K562 (cell line): ENCODE data around the gene SGMS1. TPM values are rescaled to one million over a fixed set of nuclear protein-coding genes. Genes with fewer than 3 reads are reported as not detected.

Experiments used
- ATF4 ChIP-seq: fragments of 450-650 bp; formaldehyde crosslinking; IDR thresholded peaks from 2 replicates; pipeline ENCODE4 v1.4.0; 2022; ENCODE audit warnings: mild to moderate bottlenecking, moderate library complexity
- BMI1 ChIP-seq: fragments of 150-350 bp; IDR thresholded peaks from 2 replicates; pipeline ENCODE4 v1.6.1; 2014; ENCODE audit warnings: low read length
- CBX3 ChIP-seq, 2 experiments: IDR thresholded peaks; 1 replicate in 1 of 2; 2 replicates in 1 of 2; pipeline ENCODE4 v1.6.1; 2012; ENCODE audit warnings: inconsistent platforms in 2 of 2, low read length in 2 of 2, borderline replicate concordance in 1 of 2, control low read depth in 1 of 2
- E2F6 ChIP-seq, 2 experiments: IDR thresholded peaks; 2 replicates each; pipeline ENCODE4 v1.6.1; 2011; ENCODE audit warnings: borderline replicate concordance in 1 of 2, control low read depth in 1 of 2, low read depth in 1 of 2, low read length in 1 of 2, mild to moderate bottlenecking in 1 of 2, mixed read lengths in 1 of 2, moderate library complexity in 1 of 2; ENCODE audit not compliant: insufficient read depth in 1 of 2, insufficient read length in 1 of 2, poor library complexity in 1 of 2, severe bottlenecking in 1 of 2; ENCODE audit errors: extremely low read depth in 1 of 2
- FOS ChIP-seq: IDR thresholded peaks from 3 replicates; pipeline ENCODE4 v1.6.1; 2011; ENCODE audit not compliant: insufficient read length; ENCODE audit errors: extremely low read depth
- JUND ChIP-seq, 2 experiments: IDR thresholded peaks; 2 replicates in 1 of 2; 3 replicates in 1 of 2; pipeline ENCODE4 v1.6.1; 2011; ENCODE audit warnings: borderline replicate concordance in 2 of 2, low read depth in 2 of 2, low read length in 2 of 2, improper control_type of control experiment in 1 of 2, missing biosample characterization in 1 of 2, missing genetic modification characterization in 1 of 2, missing genetic modification reagents in 1 of 2
- KAT7 ChIP-seq: sonication (generic); formaldehyde crosslinking; IDR thresholded peaks from 2 replicates; pipeline ENCODE4 v1.8.0; 2022; ENCODE audit warnings: missing genetic modification reagents, mild to moderate bottlenecking, borderline replicate concordance
- KDM5B ChIP-seq: fragments of 200-600 bp; sonication (generic); IDR thresholded peaks from 2 replicates; pipeline ENCODE4 v1.6.1; 2012; ENCODE audit warnings: low read depth, mild to moderate bottlenecking, moderate library complexity, low read length, control low read depth, inconsistent platforms; ENCODE audit not compliant: insufficient replicate concordance
- MCM5 ChIP-seq: fragments of 450-650 bp; IDR thresholded peaks from 2 replicates; pipeline ENCODE4 v1.6.1; 2016; ENCODE audit warnings: low read depth
- MCM7 ChIP-seq, 2 experiments: fragments of 450-650 bp; IDR thresholded peaks; 2 replicates each; pipeline ENCODE4 v1.6.1; 2016 to 2018
- MXI1 ChIP-seq: IDR thresholded peaks from 2 replicates; pipeline ENCODE4 v1.6.1; 2011; ENCODE audit warnings: low read depth, mild to moderate bottlenecking, improper control_type of control experiment, low read length
- MYC ChIP-seq, 2 experiments: fragments of 250-450 bp in 1 of 2; sonication (Bioruptor Pico) in 1 of 2; IDR thresholded peaks; 2 replicates each; pipeline versions ENCODE4 v1.5.1 to v1.6.1; 2012 to 2021; ENCODE audit warnings: low read depth in 2 of 2, borderline replicate concordance in 1 of 2, improper control_type of control experiment in 1 of 2, low read length in 1 of 2, mild to moderate bottlenecking in 1 of 2, moderate library complexity in 1 of 2
- NR4A1 ChIP-seq, 2 experiments: fragments of 250-450 bp in 1 of 2; fragments of 450-650 bp in 1 of 2; sonication (Bioruptor Pico) in 1 of 2; IDR thresholded peaks; 2 replicates each; pipeline versions ENCODE4 v1.4.0 to v1.6.1; 2016 to 2020; ENCODE audit warnings: mild to moderate bottlenecking in 2 of 2, missing compliant biosample characterization in 1 of 2, missing genetic modification characterization in 1 of 2, moderate library complexity in 1 of 2
- PBX2 ChIP-seq, 2 experiments: IDR thresholded peaks in 1 of 2; conservative IDR thresholded peaks in 1 of 2; 2 replicates each; pipeline ENCODE4 v1.6.1; 2016; ENCODE audit warnings: low read depth in 2 of 2, mild to moderate bottlenecking in 1 of 2, missing compliant biosample characterization in 1 of 2, missing genetic modification characterization in 1 of 2, moderate library complexity in 1 of 2
- RAD21 ChIP-seq, 2 experiments: fragments of 250-450 bp in 1 of 2; fragments of 450-650 bp in 1 of 2; sonication (Bioruptor Pico) in 1 of 2; formaldehyde crosslinking in 1 of 2; IDR thresholded peaks in 1 of 2; conservative IDR thresholded peaks in 1 of 2; 2 replicates each; pipeline versions ENCODE4 v1.4.0 to v1.8.0; 2020 to 2022; ENCODE audit warnings: mild to moderate bottlenecking in 2 of 2, moderate library complexity in 1 of 2
- RCOR1 ChIP-seq, 2 experiments: IDR thresholded peaks; 2 replicates each; pipeline ENCODE4 v1.6.1; 2012; ENCODE audit warnings: low read depth in 2 of 2, low read length in 2 of 2, borderline replicate concordance in 1 of 2, improper control_type of control experiment in 1 of 2
- SMAD2 ChIP-seq: fragments of 150-350 bp; IDR thresholded peaks from 2 replicates; pipeline ENCODE4 v1.6.1; 2014; ENCODE audit warnings: low read depth, mild to moderate bottlenecking, low read length
- SMARCA4 ChIP-seq: fragments of 450-650 bp; IDR thresholded peaks from 2 replicates; pipeline ENCODE4 v1.6.1; 2016
- ZNF197 ChIP-seq: fragments of 200-800 bp; sonication (Bioruptor generic); IDR thresholded peaks from 2 replicates; pipeline ENCODE4 v1.6.1; 2016; ENCODE audit warnings: low read depth, missing genetic modification characterization, missing compliant biosample characterization
- ZNF551 ChIP-seq: fragments of 250-450 bp; sonication (Bioruptor Pico); IDR thresholded peaks from 2 replicates; pipeline ENCODE4 v1.5.0; 2021; ENCODE audit warnings: mild to moderate bottlenecking, moderate library complexity
- ZNF589 ChIP-seq: fragments of 200-800 bp; sonication (Bioruptor generic); IDR thresholded peaks from 2 replicates; pipeline ENCODE4 v1.6.1; 2016; ENCODE audit warnings: low read depth, missing genetic modification characterization, missing compliant biosample characterization
- polyA plus RNA-seq, 8 experiments: library from polyadenylated mRNA; depleted of rRNA in 4 of 8; stranded (reverse) in 5 of 8; unstranded in 3 of 8; fragments of >200 nt; fragmentation: Nextera tagmentation in 2 of 8; fragmentation: Illumina TruSeq in 1 of 8; extraction: Ambion mirVana in 2 of 8; extraction: Trizol in 1 of 8; gene quantifications; 2 replicates each; pipeline versions ENCODE4 v1.2.1 to v1.2.3, GENCODE V29; 2011 to 2014; ENCODE audit warnings: inconsistent platforms in 1 of 8, missing spikeins in 1 of 8
- total RNA-seq, 7 experiments: library from RNA; depleted of rRNA in 6 of 7; stranded (reverse); fragments of >200 nt in 6 of 7; fragmentation: Illumina TruSeq in 2 of 7; extraction: Trizol in 2 of 7; gene quantifications; 2 replicates each; pipeline versions ENCODE4 v1.2.1 to v1.2.3, GENCODE V29; 2011 to 2021; ENCODE audit warnings: low replicate concordance in 1 of 7

SGMS1 gene
- total and polyA plus RNA-seq, 9 of the 15 experiments (the other 6 are each of a cell fraction or from before 2014, with no cell fraction given), result 22.6 to 232 (median 82.2) TPM

GRCh38 chr10:50592961-50593418 is 30.8 kb downstream of the SGMS1 start (continued):
- TF ChIP-seq ATF4 (CRISPR knock-in tag), result 0 out of 2 replicates have a peak, but pooled peaks have one; percentile 5
- no peak for TF ChIP-seq FOS
- no peak for TF ChIP-seq ZNF551 (CRISPR knock-in tag)
- 0 out of 3 replicates have a peak, but pooled peaks of 1 of the 2 experiments have one; percentile 25 for TF ChIP-seq CBX3 (IDR thresholded peaks at IDR 0.05; ENCODE audit: borderline replicate concordance in 1 of 2, low read length in 2 of 2)
- peak in 1 of 2 experiments; percentile 69; a peak in 2 of 4 replicates for TF ChIP-seq RCOR1 (IDR thresholded peaks at IDR 0.05; ENCODE audit: borderline replicate concordance in 1 of 2, low read depth in 2 of 2, low read length in 2 of 2)
- TF ChIP-seq MCM5, result no peak
- TF ChIP-seq MXI1, result 0 out of 2 replicates have a peak, but pooled peaks have one; percentile 38
- no peak for TF ChIP-seq ZNF197 (CRISPR knock-in tag)
- no peak for TF ChIP-seq PBX2 (CRISPR knock-in tag; IDR thresholded peaks at IDR 0.05; ENCODE audit: low read depth)
- TF ChIP-seq PBX2 (tag; conservative IDR thresholded peaks at IDR 0.05; ENCODE audit: low read depth), result 0 out of 2 replicates have a peak, but pooled peaks have one; percentile 16
- TF ChIP-seq SMAD2, result no peak
- peak; percentile 43; the same call in 1 of the 2 replicates for TF ChIP-seq JUND (IDR thresholded peaks at IDR 0.05; ENCODE audit: borderline replicate concordance, low read depth, low read length)
- no peak; the same call in 2 of the 3 replicates for TF ChIP-seq JUND (tag; IDR thresholded peaks at IDR 0.05; ENCODE audit: borderline replicate concordance, low read depth, low read length)
- TF ChIP-seq E2F6 (IDR thresholded peaks at IDR 0.05; ENCODE audit: borderline replicate concordance in 1 of 2, extremely low read depth in 1 of 2, insufficient read depth in 1 of 2, insufficient read length in 1 of 2, low read depth in 1 of 2, low read length in 1 of 2, poor library complexity in 1 of 2, severe bottlenecking in 1 of 2), result peak; percentile 87 to 89
- TF ChIP-seq RAD21 (CRISPR knock-in tag; conservative IDR thresholded peaks at IDR 0.05 in 1 of 2, IDR thresholded peaks at IDR 0.05 in 1 of 2), result 0 out of 4 replicates have a peak, but pooled peaks of 1 of the 2 experiments have one; percentile 7
- TF ChIP-seq SMARCA4, result peak; percentile 78
- peak; percentile 81; the same call in 1 of the 2 replicates for TF ChIP-seq ZNF589 (CRISPR knock-in tag)
- peak; percentile 80 for TF ChIP-seq MYC (IDR thresholded peaks at IDR 0.05; ENCODE audit: low read depth, low read length)
- no peak for TF ChIP-seq MYC (CRISPR knock-in tag; IDR thresholded peaks at IDR 0.05; ENCODE audit: borderline replicate concordance, low read depth)
- TF ChIP-seq BMI1, result no peak
- TF ChIP-seq MCM7 (IDR thresholded peaks at IDR 0.05), result no peak
- TF ChIP-seq KAT7 (CRISPR knock-in tag), result no peak
- no peak for TF ChIP-seq NR4A1 (CRISPR knock-in tag; IDR thresholded peaks at IDR 0.05)
- TF ChIP-seq NR4A1 (tag; IDR thresholded peaks at IDR 0.05), result peak; percentile 90
- TF ChIP-seq KDM5B, result no peak
